Ammon's horn (tissue), 1 donor: ENCODE measurements around the gene HES5.

Experiments used
- DNase-seq: peaks from one replicate; pipeline ENCODE4 v3.0.0-alpha.2; 2016; ENCODE audit warnings: low spot score

HES5 gene

GRCh38 chr1:2514863-2515762, 14.9 kb downstream of the HES5 start:
- no peak for DNase-seq

DNA sequence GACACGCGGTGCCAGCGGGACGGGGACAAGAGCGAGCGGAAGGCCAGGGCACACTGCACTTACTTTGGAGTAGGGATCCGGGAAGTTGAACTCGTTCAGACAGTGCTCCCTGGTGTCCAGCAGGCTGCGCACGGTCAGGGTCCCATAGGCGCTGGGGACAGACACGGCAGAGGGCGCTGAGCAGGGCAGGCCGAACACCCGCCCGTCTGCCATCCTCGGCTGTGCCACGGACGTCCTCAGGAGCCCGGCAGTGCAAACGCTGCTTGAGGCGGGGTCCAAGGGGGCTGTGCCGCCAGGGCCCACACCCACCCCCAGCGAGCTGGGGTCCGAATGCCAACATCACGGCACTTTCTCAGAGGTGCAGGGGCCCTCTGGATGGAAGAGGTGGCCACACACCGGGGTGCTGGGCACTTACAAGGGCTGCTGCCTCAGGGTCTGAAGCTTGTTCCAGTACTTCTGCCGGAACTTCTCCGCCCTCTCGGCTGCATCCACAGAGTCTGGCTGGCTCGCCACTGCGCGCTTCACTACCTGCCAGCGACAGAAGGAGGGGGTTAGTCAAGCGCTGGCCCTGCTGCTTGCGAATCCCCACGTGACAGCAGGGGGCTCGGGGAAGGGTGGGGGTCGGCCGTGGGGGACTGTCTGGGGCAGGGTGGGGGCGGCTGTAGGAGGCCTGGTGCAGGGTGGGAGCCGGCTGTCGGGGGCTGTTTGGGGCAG, 16.0 kb downstream of the HES5 start:
- no peak for DNase-seq

DNA sequence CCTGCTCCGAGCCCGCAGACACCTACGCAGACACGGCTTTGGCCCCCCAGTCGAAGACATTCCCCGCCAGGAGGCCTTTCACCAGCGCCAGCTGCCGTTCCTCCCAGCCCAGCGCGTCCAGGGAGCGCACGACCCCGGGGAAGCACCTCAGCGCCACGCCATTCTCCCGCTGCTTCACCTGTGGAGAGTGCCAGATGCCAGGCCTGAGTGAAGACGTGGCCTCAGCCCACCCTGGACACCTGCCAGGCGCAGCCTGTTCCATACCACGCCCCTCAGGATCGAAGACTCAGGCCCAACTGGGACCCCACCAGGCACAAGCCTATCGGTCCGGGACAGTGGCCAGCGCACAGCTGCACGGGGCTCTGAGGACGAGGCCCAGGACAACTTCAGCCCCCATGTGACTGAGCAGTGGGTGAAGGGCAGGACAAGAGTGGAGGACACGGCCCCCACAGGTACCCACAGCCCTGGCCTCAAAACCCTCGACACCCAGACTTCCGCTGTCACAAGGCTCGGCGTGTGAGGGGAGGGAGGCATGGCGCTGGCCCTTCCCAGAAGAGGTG, 17.1 kb downstream of the HES5 start:
- no peak for DNase-seq

DNA sequence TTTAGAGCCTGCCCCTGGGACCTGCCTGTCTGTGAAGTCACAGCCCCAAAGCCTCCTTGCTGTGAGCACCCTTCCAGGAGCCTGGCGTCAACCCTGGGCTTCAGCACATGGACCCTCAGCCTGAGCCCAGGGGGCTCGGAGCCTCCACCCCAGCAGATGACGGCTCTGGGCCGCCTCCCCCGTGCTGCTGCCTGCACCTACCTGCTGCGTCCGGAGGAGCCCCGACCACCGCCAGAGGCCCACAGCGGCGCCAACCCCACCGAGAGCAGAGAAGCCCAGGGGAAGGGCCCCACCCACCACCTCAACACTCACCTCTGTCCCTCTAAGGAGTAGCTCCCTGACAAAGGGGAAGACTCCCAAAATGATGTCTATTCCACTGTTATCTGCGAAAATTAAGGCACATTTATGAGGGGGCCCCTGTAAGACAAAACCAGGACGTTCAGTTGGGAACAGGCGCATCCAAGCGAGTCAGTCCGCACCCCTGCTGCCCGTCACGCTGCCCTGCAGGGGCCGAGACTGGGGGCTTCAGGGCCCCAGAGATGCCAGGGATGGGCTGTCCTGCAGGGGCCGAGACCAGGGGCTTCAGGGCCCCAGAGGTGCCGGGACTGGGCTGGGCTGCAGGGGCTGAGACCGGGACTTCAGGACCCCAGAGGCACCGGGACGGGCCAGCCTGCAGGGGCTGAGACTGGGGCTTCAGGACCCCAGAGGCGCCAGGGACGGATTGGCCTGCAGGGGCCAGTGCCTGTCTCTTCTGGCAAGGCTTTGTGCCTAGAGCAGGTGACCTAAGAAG, 19.5 kb downstream of the HES5 start:
- DNase-seq: no peak

GRCh38 chr1:2509589-2509988, 20.5 kb downstream of the HES5 start:
- DNase-seq: no peak

DNA sequence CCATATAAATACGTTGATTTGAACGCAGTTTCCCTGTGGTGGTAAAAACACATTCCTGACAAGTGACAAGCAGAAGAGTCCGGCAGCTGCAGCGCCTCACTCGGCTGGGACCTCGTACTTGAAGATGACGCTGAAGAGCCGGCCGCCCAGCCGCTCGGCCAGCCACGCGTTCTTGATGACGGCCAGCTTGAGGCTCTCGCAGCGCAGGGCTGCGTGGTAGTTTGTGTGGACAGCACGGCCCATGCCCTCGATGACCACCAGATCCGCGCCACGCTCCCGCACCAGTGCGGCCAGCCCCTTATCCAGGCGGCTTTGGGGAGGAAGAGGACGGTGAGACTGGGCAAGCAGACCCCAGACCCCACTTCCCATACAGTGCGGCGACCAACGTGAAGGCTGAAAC, 21.3 kb downstream of the HES5 start:
- DNase-seq: no peak

DNA sequence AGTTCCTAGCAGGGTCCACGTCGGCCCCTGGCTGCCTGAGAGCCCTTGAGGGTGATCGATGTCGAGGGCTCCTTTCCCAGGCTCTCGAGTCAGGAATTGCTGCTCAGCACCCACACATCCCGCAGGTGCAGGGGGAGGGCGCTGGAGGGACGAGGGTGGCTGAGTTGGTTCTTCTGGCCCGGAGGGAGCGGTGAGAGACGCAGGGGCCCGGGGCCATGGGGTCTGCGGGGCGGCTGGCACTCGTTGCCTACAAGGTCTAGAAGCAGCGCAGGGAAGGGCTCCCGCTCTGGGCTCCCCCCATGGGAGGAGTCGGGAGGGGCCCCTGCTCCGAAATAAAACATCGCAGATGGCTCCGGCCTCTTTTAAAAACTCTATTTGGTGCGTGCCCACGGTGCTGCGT, 21.9 kb downstream of the HES5 start:
- no peak for DNase-seq

GRCh38 chr1:2507744-2508155, 22.3 kb downstream of the HES5 start:
- DNase-seq: no peak

- DNase-seq: no peak
Observed at GRCh38 chr1:2506901-2507565, 23.0 kb downstream of the HES5 start.

- DNase-seq: no peak
Observed at GRCh38 chr1:2506007-2506860, 23.8 kb downstream of the HES5 start.

DNA sequence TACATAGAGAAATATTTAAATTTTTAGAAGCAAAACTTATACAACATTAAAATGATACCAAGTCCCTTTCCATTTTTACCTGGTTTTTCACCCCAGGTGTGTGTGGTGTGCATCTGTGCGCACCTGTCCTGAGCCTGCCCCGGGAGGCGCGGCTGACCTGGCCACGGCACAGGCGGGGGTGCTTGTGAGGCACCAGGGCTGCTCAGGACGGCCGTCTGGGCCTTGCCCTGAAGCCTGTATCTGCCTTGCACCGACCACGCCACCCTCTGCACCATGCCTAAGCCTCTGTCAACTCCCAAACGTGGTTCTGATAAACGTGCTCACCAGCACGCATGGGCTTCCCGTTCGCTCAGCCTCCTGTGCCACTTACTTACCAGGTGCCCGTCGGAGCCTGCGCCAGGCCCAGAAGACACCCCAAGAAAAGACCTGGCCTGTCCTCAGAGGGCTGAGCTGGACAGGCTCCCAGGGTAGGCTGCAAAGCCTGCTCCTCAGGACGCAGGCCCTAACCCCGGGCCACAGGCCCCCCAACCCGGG, 24.5 kb downstream of the HES5 start:
- no peak for DNase-seq

GRCh38 chr1:2504949-2505272, 25.2 kb downstream of the HES5 start:
- no peak for DNase-seq

DNA sequence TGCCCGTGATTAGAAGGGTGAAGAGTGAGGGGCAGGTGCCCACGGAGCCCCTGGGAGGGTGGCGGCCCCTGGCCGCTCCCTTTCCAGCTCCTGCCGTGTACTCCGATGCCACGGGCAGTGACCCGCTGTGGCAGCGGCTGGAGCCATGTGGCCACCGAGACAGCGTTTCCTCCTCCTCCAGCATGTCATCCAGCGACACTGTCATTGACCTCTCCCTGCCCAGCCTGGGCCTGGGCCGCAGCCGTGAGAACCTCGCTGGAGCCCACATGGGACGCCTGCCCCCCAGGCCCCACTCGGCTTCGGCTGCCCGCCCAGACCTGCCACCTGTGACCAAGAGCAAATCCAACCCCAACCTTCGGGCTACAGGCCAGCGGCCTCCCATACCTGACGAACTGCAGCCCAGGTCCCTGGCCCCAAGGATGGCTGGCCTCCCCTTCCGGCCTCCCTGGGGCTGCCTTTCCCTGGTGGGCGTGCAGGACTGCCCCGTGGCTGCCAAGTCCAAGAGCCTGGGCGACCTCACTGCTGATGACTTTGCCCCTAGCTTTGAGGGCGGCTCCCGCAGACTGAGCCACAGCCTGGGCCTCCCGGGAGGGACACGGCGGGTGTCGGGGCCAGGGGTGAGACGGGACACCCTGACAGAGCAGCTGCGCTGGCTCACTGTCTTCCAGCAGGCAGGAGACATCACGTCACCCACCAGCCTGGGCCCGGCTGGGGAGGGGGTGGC, 25.7 kb downstream of the HES5 start:
- DNase-seq: no peak

GRCh38 chr1:2503554-2504224, 26.4 kb downstream of the HES5 start:
- DNase-seq: no peak

GRCh38 chr1:2502661-2503553, 27.2 kb downstream of the HES5 start:
- DNase-seq: no peak

DNA sequence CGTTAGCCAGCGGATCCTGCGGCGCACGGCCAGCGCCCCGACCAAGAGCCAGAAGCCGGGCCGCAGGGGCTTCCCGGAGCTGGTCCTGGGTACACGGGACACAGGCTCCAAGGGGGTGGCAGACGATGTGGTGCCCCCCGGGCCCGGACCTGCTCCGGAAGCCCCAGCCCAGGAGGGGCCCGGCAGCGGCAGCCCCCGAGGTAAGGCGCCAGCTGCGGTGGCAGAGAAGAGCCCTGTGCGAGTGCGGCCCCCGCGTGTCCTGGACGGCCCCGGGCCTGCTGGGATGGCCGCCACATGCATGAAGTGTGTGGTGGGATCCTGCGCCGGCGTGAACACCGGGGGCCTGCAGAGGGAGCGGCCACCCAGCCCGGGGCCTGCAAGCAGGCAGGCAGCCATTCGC, 27.9 kb downstream of the HES5 start:
- no peak for DNase-seq

DNA sequence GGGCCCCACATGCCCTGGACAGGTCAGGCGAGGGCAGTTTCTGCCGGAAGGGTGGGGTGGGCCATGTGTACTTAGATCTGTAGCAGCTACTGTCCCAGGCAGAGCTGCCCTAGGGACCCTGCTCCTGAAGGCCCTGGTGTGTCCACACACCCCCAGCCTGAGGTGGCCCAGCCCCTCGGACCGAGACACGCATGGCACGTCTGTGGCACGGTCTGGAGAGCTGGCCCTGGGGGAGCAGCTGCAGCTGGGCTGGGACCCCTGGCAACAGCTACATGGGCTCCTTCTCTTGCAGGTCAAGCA, 28.3 kb downstream of the HES5 start:
- no peak for DNase-seq

GRCh38 chr1:2501041-2501819, 28.8 kb downstream of the HES5 start:
- no peak for DNase-seq
